Endothelial cell of umbilical vein (primary cell): ENCODE measurements around the gene ST6GALNAC3. TPM values are rescaled to one million over a fixed set of nuclear protein-coding genes. Genes with fewer than 3 reads are reported as not detected.

Experiments used
- BruUV-seq: library from RNA; stranded (reverse); fragments of 400-500 nt; replicated peaks from 2 replicates; lab custom pipeline; 2021; lab: Mats Ljungman, UMichigan
- CTCF ChIA-PET: fragments of 300-600, 350-600 bp; sonication (Branson Sonifier 250); formaldehyde crosslinking; loops from one replicate; lab custom pipeline; 2021; ENCODE audit warnings: antibody characterized with exemption, inconsistent platforms; lab: Charles Lee
- POLR2A ChIA-PET: fragments of 300-600, 350-600 bp; sonication (Branson Sonifier 250); formaldehyde crosslinking; loops from one replicate; lab custom pipeline; 2021; ENCODE audit warnings: antibody characterized with exemption, inconsistent platforms; lab: Charles Lee
- DNase-seq: peaks from one replicate; pipeline ENCODE4 v3.0.0-alpha.2; 2011; ENCODE audit warnings: low read depth, low spot score
- FAIRE-seq: peaks from 2 replicates; lab custom pipeline; 2011; peaks lifted over from hg19 to GRCh38; lab: Jason Lieb, UNC
- H2AFZ ChIP-seq: 2 replicates; pipeline ENCODE4 v1.6.0; 2012; ENCODE audit warnings: low read depth, low read length, control low read depth, inconsistent platforms
- H3K27ac ChIP-seq: 2 replicates; pipeline ENCODE4 v1.5.1; 2011; ENCODE audit warnings: low read depth, mild to moderate bottlenecking, control low read depth, low read length, moderate library complexity; ENCODE audit not compliant: insufficient read depth
- H3K27me3 ChIP-seq, 2 experiments: 2 replicates each; pipeline versions ENCODE4 v1.6.0 to v1.6.1; 2011; ENCODE audit warnings: low read length in 2 of 2, mixed read lengths in 1 of 2; ENCODE audit not compliant: control insufficient read depth in 2 of 2, insufficient read depth in 2 of 2
- H3K36me3 ChIP-seq, 2 experiments: 2 replicates in 1 of 2; 3 replicates in 1 of 2; pipeline ENCODE4 v1.5.1; 2011; ENCODE audit warnings: low read length in 2 of 2, mild to moderate bottlenecking in 1 of 2, moderate library complexity in 1 of 2; ENCODE audit not compliant: control insufficient read depth in 2 of 2, insufficient read depth in 2 of 2; ENCODE audit errors: extremely low read depth in 1 of 2
- H3K4me1 ChIP-seq: 3 replicates; pipeline ENCODE4 v1.5.1; 2011; ENCODE audit warnings: mild to moderate bottlenecking, low read length; ENCODE audit not compliant: control insufficient read depth, insufficient read depth; ENCODE audit errors: extremely low read depth
- H3K4me2 ChIP-seq: 2 replicates; pipeline ENCODE4 v1.6.1; 2011; ENCODE audit warnings: low read length, control low read depth, mixed read lengths; ENCODE audit not compliant: insufficient read depth
- H3K4me3 ChIP-seq, 3 experiments: fragments of 200-600 bp in 1 of 3; sonication (generic), shearing (Covaris generic) in 1 of 3; replicated peaks in 1 of 3; 2 replicates each; pipeline ENCODE4 v1.5.1; 2011 to 2016; ENCODE audit warnings: control low read depth in 3 of 3, low read length in 3 of 3, mild to moderate bottlenecking in 2 of 3, inconsistent platforms in 1 of 3, low read depth in 1 of 3, moderate library complexity in 1 of 3; ENCODE audit not compliant: insufficient read depth in 1 of 3
- H3K79me2 ChIP-seq: 2 replicates; pipeline ENCODE4 v1.6.0; 2012; ENCODE audit warnings: low read length, inconsistent platforms; ENCODE audit not compliant: control insufficient read depth, insufficient read depth
- H3K9ac ChIP-seq: replicated peaks from 2 replicates; pipeline ENCODE3; 2011; ENCODE audit warnings: low read length, control low read depth; ENCODE audit not compliant: insufficient read depth; ENCODE audit errors: extremely low read depth
- H3K9me1 ChIP-seq: replicated peaks from 3 replicates; pipeline ENCODE4 v1.6.0; 2011; ENCODE audit warnings: mild to moderate bottlenecking, low read length; ENCODE audit not compliant: control insufficient read depth, insufficient read depth; ENCODE audit errors: extremely low read depth
- H3K9me3 ChIP-seq: replicated peaks from 2 replicates; pipeline ENCODE4 v1.5.1; 2012; ENCODE audit warnings: low read length, inconsistent platforms; ENCODE audit not compliant: control insufficient read depth, insufficient read depth
- H4K20me1 ChIP-seq: replicated peaks from 2 replicates; pipeline ENCODE3; 2011; ENCODE audit warnings: mild to moderate bottlenecking, low read length; ENCODE audit not compliant: control insufficient read depth, insufficient read depth; ENCODE audit errors: extremely low read depth
- EZH2 ChIP-seq: IDR thresholded peaks from 2 replicates; pipeline ENCODE4 v1.6.1; 2012; ENCODE audit warnings: borderline replicate concordance, low read depth, mild to moderate bottlenecking, moderate library complexity, low read length, inconsistent platforms; ENCODE audit not compliant: severe bottlenecking
- FOS ChIP-seq: IDR thresholded peaks from 2 replicates; pipeline ENCODE4 v1.6.1; 2011; ENCODE audit warnings: mild to moderate bottlenecking, low read length, moderate library complexity, borderline replicate concordance; ENCODE audit not compliant: insufficient read depth
- GATA2 ChIP-seq: IDR thresholded peaks from 2 replicates; pipeline ENCODE4 v1.7.0; 2011; ENCODE audit warnings: low read depth, mild to moderate bottlenecking, moderate library complexity, mixed read lengths, low read length; ENCODE audit not compliant: insufficient read length, insufficient read depth
- JUN ChIP-seq: IDR thresholded peaks from 2 replicates; pipeline ENCODE4 v1.6.1; 2011; ENCODE audit warnings: borderline replicate concordance, low read depth; ENCODE audit not compliant: insufficient read length, insufficient read depth
- MYC ChIP-seq: IDR thresholded peaks from one replicate; pipeline ENCODE4 v1.6.1; 2011; ENCODE audit warnings: mild to moderate bottlenecking, low read depth, low read length
- POLR2A ChIP-seq: IDR thresholded peaks from 2 replicates; pipeline ENCODE4 v1.6.1; 2012; ENCODE audit warnings: low read depth, mild to moderate bottlenecking, control low read depth, low read length
- POLR2AphosphoS5 ChIP-seq: IDR thresholded peaks from 2 replicates; pipeline ENCODE4 v1.6.1; 2012; ENCODE audit warnings: low read depth, mild to moderate bottlenecking, control low read depth, low read length, moderate library complexity; ENCODE audit not compliant: insufficient read depth
- dilution Hi-C: fragments of 300-500 bp; cut with MboI; formaldehyde crosslinking; loops from one replicate; pipeline ENCODE4 v1.15.0; 2019; ENCODE audit warnings: low sequenced_read_pairs; ENCODE audit not compliant: extremely low pct_ligation_motif_present
- intact Hi-C: fragments of 100-400 bp; cut with micrococcal nuclease; formaldehyde crosslinking; loops from one replicate; pipeline ENCODE4 v1.10.0; 2022
- polyA plus RNA-seq, 4 experiments: library from polyadenylated mRNA; depleted of rRNA in 3 of 4; stranded (reverse) in 3 of 4; unstranded in 1 of 4; fragments of >200 nt; gene quantifications; 2 replicates each; pipeline versions ENCODE4 v1.2.1 to v1.2.3, GENCODE V29; 2011 to 2012; ENCODE audit warnings: missing spikeins in 1 of 4
- total RNA-seq: library from RNA; stranded (reverse); gene quantifications from 2 replicates; pipeline ENCODE4 v1.2.3, GENCODE V29; 2021
- TF ChIP-seq, protein P1 (sequence below), 2 donors: IDR thresholded peaks; 1 replicate in 1 of 2; 2 replicates in 1 of 2; pipeline ENCODE4 v1.5.1; 2011; ENCODE audit warnings: low read length in 2 of 2, mild to moderate bottlenecking in 2 of 2, moderate library complexity in 2 of 2, control low read depth in 1 of 2, inconsistent platforms in 1 of 2, low read depth in 1 of 2; ENCODE audit not compliant: insufficient read depth in 1 of 2; ENCODE audit errors: extremely low read depth in 1 of 2
- TF ChIP-seq, protein P2 (sequence below): IDR thresholded peaks from 2 replicates; pipeline ENCODE4 v1.6.1; 2011; ENCODE audit not compliant: insufficient read depth, insufficient read length

The ST6GALNAC3 gene
- total and polyA plus RNA-seq, 2 donors (not counting 3 experiments of a cell fraction or from before 2014, with no cell fraction given) = 7.6 to 48.3 TPM

DNA sequence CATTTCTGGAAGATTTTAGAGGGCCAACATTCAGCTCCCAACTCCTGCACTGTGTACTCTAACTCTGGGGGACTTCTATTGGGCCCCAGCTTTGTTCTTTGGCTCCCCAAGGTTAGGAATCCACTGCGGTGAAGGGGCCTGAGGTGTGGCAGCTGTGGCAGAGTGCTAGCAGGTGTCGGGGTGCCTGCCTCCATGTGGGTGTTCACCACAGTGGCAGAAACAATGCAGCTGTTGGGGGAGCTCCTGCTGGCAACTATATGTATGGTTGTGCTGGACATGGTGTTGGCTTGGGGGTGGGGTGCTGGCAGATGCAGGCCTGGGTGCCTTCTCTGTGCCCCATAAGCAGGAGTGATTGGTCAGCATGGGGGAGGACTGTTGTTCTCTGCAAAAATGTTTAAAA lies 95.5 kb downstream of the ST6GALNAC3 start:
- FAIRE-seq = no peak

More for the DNA sequence above, 95.5 kb downstream of the ST6GALNAC3 start:
- Histone ChIP-seq H3K27me3 (no peaks in the 10 kb centered on the region), H3K9me1 (no peaks in the 10 kb centered on the region), H3K4me3 (no peak overlapping the region), H3K4me1 (no peaks in the 10 kb centered on the region), H3K27ac (no peak overlapping the region), H3K9me3 (no peaks in the 10 kb centered on the region), H3K4me2 (no peak overlapping the region), H2AFZ (no peak overlapping the region), H3K79me2 (peaks cover 7% of the 10 kb centered on the region), H3K9ac (no peak overlapping the region), H3K36me3 (no peaks in the 10 kb centered on the region), H4K20me1 (no peaks in the 10 kb centered on the region)
- TF ChIP-seq JUN (no peak), GATA2 (no peak), FOS (no peak), MYC (no peak), POLR2AphosphoS5 (no peak), POLR2A (no peak), EZH2 (no peak)
- TF ChIP-seq, protein P1, sequence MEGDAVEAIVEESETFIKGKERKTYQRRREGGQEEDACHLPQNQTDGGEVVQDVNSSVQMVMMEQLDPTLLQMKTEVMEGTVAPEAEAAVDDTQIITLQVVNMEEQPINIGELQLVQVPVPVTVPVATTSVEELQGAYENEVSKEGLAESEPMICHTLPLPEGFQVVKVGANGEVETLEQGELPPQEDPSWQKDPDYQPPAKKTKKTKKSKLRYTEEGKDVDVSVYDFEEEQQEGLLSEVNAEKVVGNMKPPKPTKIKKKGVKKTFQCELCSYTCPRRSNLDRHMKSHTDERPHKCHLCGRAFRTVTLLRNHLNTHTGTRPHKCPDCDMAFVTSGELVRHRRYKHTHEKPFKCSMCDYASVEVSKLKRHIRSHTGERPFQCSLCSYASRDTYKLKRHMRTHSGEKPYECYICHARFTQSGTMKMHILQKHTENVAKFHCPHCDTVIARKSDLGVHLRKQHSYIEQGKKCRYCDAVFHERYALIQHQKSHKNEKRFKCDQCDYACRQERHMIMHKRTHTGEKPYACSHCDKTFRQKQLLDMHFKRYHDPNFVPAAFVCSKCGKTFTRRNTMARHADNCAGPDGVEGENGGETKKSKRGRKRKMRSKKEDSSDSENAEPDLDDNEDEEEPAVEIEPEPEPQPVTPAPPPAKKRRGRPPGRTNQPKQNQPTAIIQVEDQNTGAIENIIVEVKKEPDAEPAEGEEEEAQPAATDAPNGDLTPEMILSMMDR (IDR thresholded peaks at IDR 0.05; ENCODE audit: extremely low read depth in 1 of 2, insufficient read depth in 1 of 2, low read depth in 1 of 2, low read length in 2 of 2) = no peak
- TF ChIP-seq, protein P2, sequence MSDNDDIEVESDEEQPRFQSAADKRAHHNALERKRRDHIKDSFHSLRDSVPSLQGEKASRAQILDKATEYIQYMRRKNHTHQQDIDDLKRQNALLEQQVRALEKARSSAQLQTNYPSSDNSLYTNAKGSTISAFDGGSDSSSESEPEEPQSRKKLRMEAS = no peak
- ChIA-PET POLR2A (no interaction called here), CTCF (interaction anchor here (1.4 to 2.5 kb wide), 4 partner anchors 15 to 166 kb away, joined by 3 to 20 read pairs (median 4); no protein-coding TSS in a partner anchor)
- intact Hi-C loops (no loop called here), dilution Hi-C loops (no loop called here)
- DNase-seq = no peak
- no TSS peak for BruUV-seq
